Neural progenitor cell (in vitro differentiated cells): ENCODE results near the gene MARCHF2. TPM values are rescaled to one million over a fixed set of nuclear protein-coding genes. Genes with fewer than 3 reads are reported as not detected.
"Not testable (repeated sequence)": the region's sequence is repeated elsewhere in the genome, so short reads cannot be mapped to it uniquely, and the experiment has no call there.

Experiments
- DNase-seq: peaks from one replicate; pipeline ENCODE4 v3.0.0-alpha.2; 2016; ENCODE audit warnings: low spot score
- H2AFZ ChIP-seq: fragments of 200-600 bp; sonication (generic); replicated peaks from 2 replicates; pipeline ENCODE4 v1.6.1; 2016; ENCODE audit warnings: antibody characterized with exemption
- H3F3A ChIP-seq: fragments of 200-600 bp; sonication (generic); 2 replicates; pipeline ENCODE4 v1.6.1; 2016; ENCODE audit warnings: antibody characterized with exemption, low read depth
- H3K27ac ChIP-seq: fragments of 200-600 bp; sonication (generic); 2 replicates; pipeline ENCODE4 v1.5.1; 2016; ENCODE audit warnings: mild to moderate bottlenecking
- H3K27me3 ChIP-seq: fragments of 200-600 bp; sonication (generic); 2 replicates; pipeline ENCODE4 v1.6.1; 2016; ENCODE audit warnings: mild to moderate bottlenecking, moderate library complexity
- H3K36me3 ChIP-seq: fragments of 200-600 bp; sonication (generic); 2 replicates; pipeline ENCODE4 v1.5.1; 2016
- H3K4me1 ChIP-seq: fragments of 200-600 bp; sonication (generic); 2 replicates; pipeline ENCODE4 v1.6.1; 2016; ENCODE audit warnings: mixed run types
- H3K4me2 ChIP-seq: fragments of 200-600 bp; sonication (generic); 2 replicates; pipeline ENCODE4 v1.6.1; 2016
- H3K4me3 ChIP-seq: fragments of 200-600 bp; sonication (generic); 2 replicates; pipeline ENCODE4 v1.5.1; 2016
- H3K79me2 ChIP-seq: fragments of 200-600 bp; sonication (generic); 2 replicates; pipeline ENCODE4 v1.6.1; 2016; ENCODE audit warnings: low read depth
- H3K9ac ChIP-seq: fragments of 200-600 bp; sonication (generic); 2 replicates; pipeline ENCODE4 v1.6.1; 2016
- H3K9me3 ChIP-seq: fragments of 200-600 bp; sonication (generic); 2 replicates; pipeline ENCODE4 v1.5.1; 2016; ENCODE audit warnings: low read depth
- H4K20me1 ChIP-seq: fragments of 200-600 bp; sonication (generic); 2 replicates; pipeline ENCODE4 v1.6.1; 2016; ENCODE audit warnings: low read depth
- H3K27ac Mint-ChIP-seq: 3 replicates; pipeline ENCODE4 v1.8.0; 2021; ENCODE audit warnings: mixed read lengths
- H3K27me3 Mint-ChIP-seq: 2 replicates; pipeline ENCODE4 v1.8.0; 2022; ENCODE audit warnings: low read depth, mild to moderate bottlenecking, inconsistent platforms, moderate library complexity, mixed read lengths; ENCODE audit not compliant: insufficient read depth
- H3K36me3 Mint-ChIP-seq: 3 replicates; pipeline ENCODE4 v1.8.0; 2021; ENCODE audit warnings: mixed read lengths
- H3K4me1 Mint-ChIP-seq: 3 replicates; pipeline ENCODE4 v1.8.0; 2021; ENCODE audit warnings: mixed read lengths
- H3K4me3 Mint-ChIP-seq: 3 replicates; pipeline ENCODE4 v1.8.0; 2021; ENCODE audit warnings: mild to moderate bottlenecking, moderate library complexity, mixed read lengths
- H3K9me3 Mint-ChIP-seq: 3 replicates; pipeline ENCODE4 v1.8.0; 2020; ENCODE audit warnings: mixed read lengths
- CTCF ChIP-seq: fragments of 200-600 bp; sonication (generic); IDR thresholded peaks from 2 replicates; pipeline ENCODE4 v1.5.1; 2017; ENCODE audit warnings: antibody characterized with exemption, mild to moderate bottlenecking
- EZH2 ChIP-seq: fragments of 200-600 bp; sonication (generic); IDR thresholded peaks from 2 replicates; pipeline ENCODE4 v1.6.1; 2017; ENCODE audit warnings: antibody characterized with exemption, mild to moderate bottlenecking, moderate library complexity
- EZH2phosphoT487 ChIP-seq: fragments of 200-600 bp; sonication (generic); IDR thresholded peaks from 2 replicates; pipeline ENCODE4 v1.6.1; 2017; ENCODE audit warnings: antibody characterized with exemption
- total RNA-seq: library from RNA; depleted of rRNA; stranded (reverse); fragments of >200 nt; gene quantifications from 2 replicates; pipeline ENCODE4 v1.2.3, GENCODE V29; 2015; ENCODE audit warnings: low replicate concordance

The MARCHF2 gene
- total RNA-seq, 1 donor from 2014 or later = 27.0 TPM

- Mint-ChIP-seq H3K27ac (no peak overlapping the region), H3K4me3 (no peak overlapping the region), H3K27me3 (peaks cover 13% of the 10 kb centered on the region), H3K9me3 (no peaks in the 10 kb centered on the region), H3K4me1 (peaks cover 16% of the 10 kb centered on the region), H3K36me3 (peaks cover 2% of the 10 kb centered on the region)
- H3K79me2 ChIP-seq = no peaks in the 10 kb centered on the region
- H3K4me3 ChIP-seq = no peak overlapping the region
- no peak overlapping the region for H3K4me2 ChIP-seq
- H2AFZ ChIP-seq = no peak overlapping the region
- no peaks in the 10 kb centered on the region for H3F3A ChIP-seq
- no peak overlapping the region for H3K9ac ChIP-seq
- H3K4me1 ChIP-seq = peaks cover 10% of the 10 kb centered on the region
- no peaks in the 10 kb centered on the region for H4K20me1 ChIP-seq
- H3K36me3 ChIP-seq = no peaks in the 10 kb centered on the region
- peaks cover 12% of the 10 kb centered on the region for H3K27me3 ChIP-seq
- H3K9me3 ChIP-seq = no peaks in the 10 kb centered on the region
- no peak for DNase-seq
- no peak overlapping the region for H3K27ac ChIP-seq
- no peak for TF ChIP-seq EZH2phosphoT487
- no peak for TF ChIP-seq CTCF
- TF ChIP-seq EZH2 = no peak
These were observed 41.9 kb upstream of the MARCHF2 start for GRCh38 chr19:8371011-8371804.

- no peak overlapping the region for H3K4me2 ChIP-seq
- H2AFZ ChIP-seq = no peak overlapping the region
- H3K4me1 ChIP-seq = no peaks in the 10 kb centered on the region
- no peaks in the 10 kb centered on the region for H3K79me2 ChIP-seq
- no peak overlapping the region for H3K27ac Mint-ChIP-seq
- no peak for TF ChIP-seq EZH2phosphoT487
- H3K4me3 ChIP-seq = no peak overlapping the region
- H3K27me3 Mint-ChIP-seq = no peaks in the 10 kb centered on the region
- H3K36me3 Mint-ChIP-seq = peaks cover 7% of the 10 kb centered on the region
- no peaks in the 10 kb centered on the region for H3K36me3 ChIP-seq
- no peak for DNase-seq
- H3K9me3 ChIP-seq = no peaks in the 10 kb centered on the region
- no peaks in the 10 kb centered on the region for H3F3A ChIP-seq
- no peak overlapping the region for H3K27ac ChIP-seq
- H3K4me3 Mint-ChIP-seq = no peak overlapping the region
- no peaks in the 10 kb centered on the region for H3K27me3 ChIP-seq
- H3K9ac ChIP-seq = no peak overlapping the region
- H3K9me3 Mint-ChIP-seq = no peaks in the 10 kb centered on the region
- H3K4me1 Mint-ChIP-seq = peaks cover 6% of the 10 kb centered on the region
- no peaks in the 10 kb centered on the region for H4K20me1 ChIP-seq
These were observed 39.0 kb upstream of the MARCHF2 start for GRCh38 chr19:8373867-8374813.

GRCh38 chr19:8375766-8376165, 37.3 kb upstream of the MARCHF2 start:
- not testable (repeated sequence) for H2AFZ ChIP-seq, H3K79me2 ChIP-seq, H3K4me1 ChIP-seq, H3K27me3 ChIP-seq, H3K27ac Mint-ChIP-seq, H3K9ac ChIP-seq, H3K4me1 Mint-ChIP-seq, H3K4me2 ChIP-seq, DNase-seq, H3K9me3 Mint-ChIP-seq, H3K4me3 ChIP-seq, H3K27me3 Mint-ChIP-seq, H3K36me3 ChIP-seq, H3K4me3 Mint-ChIP-seq, H3F3A ChIP-seq, H4K20me1 ChIP-seq, H3K9me3 ChIP-seq, H3K27ac ChIP-seq
- peaks cover 12% of the 10 kb centered on the region for H3K36me3 Mint-ChIP-seq

- not testable (repeated sequence) for H3K27me3 Mint-ChIP-seq, H3K27me3 ChIP-seq, H4K20me1 ChIP-seq, H3K9ac ChIP-seq, H3K4me2 ChIP-seq, H3F3A ChIP-seq, H3K36me3 ChIP-seq, H3K79me2 ChIP-seq, H3K27ac ChIP-seq, H2AFZ ChIP-seq, H3K4me1 ChIP-seq, H3K9me3 Mint-ChIP-seq, H3K9me3 ChIP-seq, H3K4me1 Mint-ChIP-seq, DNase-seq, H3K27ac Mint-ChIP-seq, H3K4me3 ChIP-seq
- H3K36me3 Mint-ChIP-seq = peaks cover 12% of the 10 kb centered on the region
- peak overlapping the region; percentile 21 for H3K4me3 Mint-ChIP-seq
These were observed 36.6 kb upstream of the MARCHF2 start for GRCh38 chr19:8376373-8376974.
